Stimulated activated CD8-positive, alpha-beta memory T cell treated with anti-CD3 and anti-CD28 coated beads, Interleukin-7, amount 100 ng/mL, for 1 hour (primary cell): ENCODE measurements around the gene UCHL3.

Source experiments
- DNase-seq, 2 donors: peaks; one replicate each; pipeline ENCODE4 v3.0.0-alpha.2; 2020; ENCODE audit warnings: low read depth in 2 of 2

Gene UCHL3

GRCh38 chr13:75547917-75548316 lies 1.7 kb upstream of the UCHL3 start:
- no peak for DNase-seq

- no peak for DNase-seq
Measured at GRCh38 chr13:75550159-75550567, 572 bp downstream of the UCHL3 start.

GRCh38 chr13:75554464-75554863 lies 4.9 kb downstream of the UCHL3 start:
- DNase-seq, result no peak

DNA sequence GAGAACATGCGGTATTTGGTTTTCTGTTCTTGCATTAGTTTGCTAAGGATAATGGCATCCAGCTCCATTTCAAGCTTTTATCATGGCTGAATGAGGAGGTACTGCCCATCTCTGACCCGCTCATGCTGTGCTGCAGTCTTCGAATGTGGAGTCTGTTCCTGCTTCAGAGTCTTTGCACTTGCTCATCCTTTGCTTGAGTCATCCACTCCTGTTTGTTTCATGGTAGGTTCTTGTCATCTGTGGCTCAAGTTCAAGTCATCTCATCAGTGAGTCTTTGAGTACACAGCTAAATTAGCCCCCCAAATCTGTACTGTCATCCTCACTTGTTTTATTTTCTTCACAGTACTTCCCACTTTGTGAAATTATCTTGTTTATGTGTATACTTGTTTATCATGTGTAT lies 5.4 kb downstream of the UCHL3 start:
- DNase-seq, result no peak

- no peak for DNase-seq
Measured at GRCh38 chr13:75555836-75556235, 6.2 kb downstream of the UCHL3 start.

DNA sequence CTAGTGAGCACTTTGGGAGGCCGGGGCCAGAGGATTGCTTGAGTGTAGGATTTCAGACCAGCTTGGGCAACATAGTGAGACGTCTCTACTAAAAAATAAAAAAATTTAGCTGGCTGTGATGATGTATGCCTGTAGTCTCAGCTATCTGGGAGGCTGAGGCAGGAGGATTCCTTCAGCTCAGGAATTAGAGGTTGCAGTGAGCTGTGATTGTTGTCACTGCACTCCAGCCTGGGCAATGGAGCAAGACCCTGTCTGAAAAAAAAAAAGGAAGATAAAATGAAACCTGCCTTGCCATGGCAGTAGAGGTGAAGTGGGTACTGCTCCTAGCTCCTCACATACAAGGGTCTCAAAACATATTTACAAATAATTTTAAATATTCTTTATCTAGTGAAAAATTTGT lies 7.4 kb downstream of the UCHL3 start:
- no peak for DNase-seq

DNA sequence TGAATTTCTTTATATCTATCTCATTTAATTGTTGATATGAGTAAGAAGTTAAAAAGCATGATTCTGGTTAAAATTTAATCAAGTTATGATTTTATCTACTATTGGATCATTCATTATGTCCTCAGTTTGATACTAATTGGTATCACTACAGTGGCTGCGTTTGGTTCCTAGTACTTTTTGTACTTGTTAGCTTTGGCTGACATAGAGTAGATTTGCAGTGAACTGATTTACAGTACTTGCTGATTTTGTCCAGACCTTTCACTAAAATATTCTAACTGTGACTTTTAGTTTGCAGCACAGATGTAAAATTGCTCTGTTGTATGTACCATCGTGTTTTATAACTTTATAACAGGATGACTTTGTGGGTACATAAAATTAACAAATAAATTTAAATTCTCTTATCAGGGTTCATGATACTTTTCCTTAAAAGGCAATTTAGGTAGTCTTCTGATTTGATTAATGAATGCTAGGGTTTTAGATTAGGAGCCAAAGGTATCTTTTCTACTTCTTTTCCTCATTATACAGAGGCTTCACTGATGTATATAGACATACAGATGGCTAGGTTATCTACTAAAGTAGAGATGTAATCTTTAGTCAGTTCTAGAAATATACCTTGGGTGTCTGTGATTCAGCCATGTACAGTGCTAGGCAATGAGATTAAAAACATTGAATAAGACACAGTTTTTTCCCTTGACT lies 8.7 kb downstream of the UCHL3 start:
- no peak for DNase-seq

DNA sequence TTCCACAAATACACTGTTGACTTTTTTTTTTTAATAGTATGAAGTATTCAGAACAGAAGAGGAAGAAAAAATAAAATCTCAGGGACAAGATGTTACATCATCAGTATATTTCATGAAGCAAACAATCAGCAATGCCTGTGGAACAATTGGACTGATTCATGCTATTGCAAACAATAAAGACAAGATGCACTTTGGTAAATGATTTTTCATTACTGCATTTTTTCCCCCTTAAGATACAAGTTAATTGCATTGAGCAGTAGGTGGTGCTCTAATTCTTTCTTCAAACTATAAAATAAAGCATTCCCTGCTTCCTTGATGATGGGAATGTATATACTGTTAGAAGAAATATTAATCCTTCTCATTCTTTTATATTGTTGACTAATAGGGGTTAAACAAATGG lies 17.1 kb downstream of the UCHL3 start:
- no peak for DNase-seq

GRCh38 chr13:75569576-75569975 lies 20.0 kb downstream of the UCHL3 start:
- no peak for DNase-seq

GRCh38 chr13:75579529-75579928 lies 29.9 kb downstream of the UCHL3 start:
- no peak for DNase-seq

GRCh38 chr13:75581874-75582640 lies 32.5 kb downstream of the UCHL3 start:
- no peak for DNase-seq

GRCh38 chr13:75583091-75583490 lies 33.5 kb downstream of the UCHL3 start:
- DNase-seq, result no peak

DNA sequence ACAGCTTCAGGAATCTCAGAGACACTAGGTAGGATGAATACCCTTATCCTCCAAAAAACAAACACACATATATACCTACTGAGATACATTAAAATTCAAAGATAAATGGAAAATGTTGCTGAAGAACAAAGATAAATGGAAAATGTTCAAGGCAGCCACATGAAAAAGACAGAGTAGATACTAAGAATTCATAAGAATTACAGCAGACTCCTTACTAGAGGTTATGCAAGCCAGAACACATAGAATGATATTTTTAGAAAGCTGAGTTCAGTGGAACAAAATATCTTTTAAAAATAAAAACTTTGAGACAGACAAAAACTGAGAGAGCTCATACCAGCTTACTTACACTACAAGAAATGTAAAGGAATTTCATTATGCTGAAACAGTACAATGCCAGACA lies 35.6 kb downstream of the UCHL3 start:
- no peak for DNase-seq

DNA sequence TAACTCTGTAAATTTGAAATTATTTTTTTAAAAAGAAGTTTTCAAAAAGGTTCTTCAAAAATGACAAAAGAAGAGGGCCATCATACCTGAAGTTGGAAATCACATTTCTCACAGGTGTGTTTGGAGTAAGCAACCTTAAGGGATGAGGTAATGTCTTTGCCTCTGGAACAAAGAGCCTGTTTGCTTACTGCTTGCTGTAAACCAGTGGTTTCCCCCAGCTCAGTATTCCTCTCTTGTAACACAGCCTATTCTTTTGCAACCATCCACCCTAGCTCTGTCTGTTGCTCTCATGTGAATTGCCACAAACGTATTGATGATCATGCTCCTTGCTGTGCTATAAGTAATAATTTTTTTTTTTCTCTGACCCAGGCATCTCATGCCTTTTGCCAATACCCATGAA lies 38.1 kb downstream of the UCHL3 start:
- DNase-seq, result no peak

DNA sequence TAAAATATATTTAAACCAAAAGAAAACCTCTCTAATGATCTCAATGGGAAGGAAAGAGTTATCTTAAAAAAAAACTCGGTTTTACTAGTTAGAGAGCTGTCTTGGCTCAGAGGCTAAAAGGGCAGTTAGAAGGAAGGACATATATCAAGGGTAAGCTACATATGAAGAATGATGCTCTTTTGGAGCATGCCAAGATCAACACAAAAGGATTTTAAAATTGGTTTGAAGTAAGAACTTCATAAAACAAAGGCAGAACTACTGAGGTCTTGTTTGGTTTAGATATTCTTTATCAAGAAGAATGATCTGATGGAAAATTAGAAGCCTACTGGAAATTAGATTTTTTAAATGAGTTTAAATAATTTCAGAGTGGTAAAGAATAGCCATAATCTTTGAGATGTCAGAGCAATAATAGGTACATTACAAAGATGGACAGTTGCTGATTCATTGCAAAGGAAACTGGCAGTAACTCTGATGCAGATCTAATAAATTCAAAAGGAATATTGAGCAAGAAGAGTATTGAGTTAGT lies 47.1 kb downstream of the UCHL3 start:
- DNase-seq, result no peak

GRCh38 chr13:75600371-75600770 lies 50.8 kb downstream of the UCHL3 start:
- DNase-seq, result no peak

DNA sequence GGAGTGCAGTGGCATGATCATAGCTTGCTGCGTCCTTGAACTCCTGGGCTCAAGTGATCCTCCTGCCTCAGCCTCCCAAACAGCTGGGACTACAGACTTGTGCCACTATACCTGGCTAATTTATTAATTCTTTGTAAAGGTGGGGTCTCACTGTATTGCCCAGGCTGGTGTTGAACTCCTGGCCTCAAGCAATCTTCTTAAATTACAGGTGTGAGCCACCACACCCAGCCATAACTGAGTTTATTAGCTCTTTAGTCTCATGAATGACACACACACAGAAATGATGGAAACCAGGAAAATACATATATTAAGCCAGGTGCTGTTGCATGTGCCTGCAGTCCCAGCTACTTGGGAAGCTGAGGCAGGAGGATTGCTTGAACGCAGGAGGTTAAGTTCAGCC lies 53.4 kb downstream of the UCHL3 start:
- no peak for DNase-seq

GRCh38 chr13:75607447-75607846 lies 57.9 kb downstream of the UCHL3 start:
- DNase-seq, result no peak

DNA sequence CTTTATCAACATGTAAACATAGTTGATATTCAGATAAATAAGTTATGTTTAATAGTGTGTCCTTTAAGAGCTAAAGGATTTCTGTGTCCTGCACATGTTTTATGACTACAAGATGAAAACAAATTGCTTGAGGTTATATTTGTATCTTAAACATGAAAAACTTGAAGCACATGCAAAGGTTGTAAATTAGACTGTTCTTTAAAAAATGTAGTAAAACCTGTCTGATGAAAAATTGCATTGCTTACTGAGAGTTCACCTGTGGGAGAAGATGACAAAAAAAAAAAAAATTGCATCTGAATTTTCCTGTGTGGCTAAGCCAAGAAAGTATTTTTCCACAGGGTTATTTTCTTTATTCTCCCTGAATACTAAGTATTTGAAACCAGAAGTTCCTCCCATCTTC lies 60.9 kb downstream of the UCHL3 start:
- DNase-seq, result no peak

GRCh38 chr13:75612354-75612753 lies 62.8 kb downstream of the UCHL3 start:
- DNase-seq, result no peak

GRCh38 chr13:75617230-75617629 lies 67.6 kb downstream of the UCHL3 start:
- no peak for DNase-seq

DNA sequence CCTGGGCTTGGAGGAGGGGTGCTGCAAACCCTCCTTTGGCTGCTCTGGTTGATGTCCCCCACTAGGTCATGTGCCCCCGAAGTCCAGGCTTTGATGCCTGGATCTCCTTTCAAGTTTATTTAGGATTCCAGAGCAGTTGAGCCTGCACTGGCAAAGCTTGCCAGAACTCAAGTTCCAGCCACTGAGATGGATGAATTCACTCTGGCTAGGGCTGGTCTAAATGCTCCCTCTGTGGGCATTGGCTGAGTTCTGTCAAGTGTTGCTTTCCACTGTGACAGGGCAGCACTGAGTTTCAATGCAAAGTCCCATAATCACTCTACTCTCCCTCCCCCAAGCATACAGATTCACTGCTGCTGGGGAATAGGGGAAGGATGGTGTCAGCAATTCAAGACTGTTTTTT lies 68.7 kb downstream of the UCHL3 start:
- DNase-seq, result no peak

GRCh38 chr13:75620020-75620419 lies 70.4 kb downstream of the UCHL3 start:
- DNase-seq, result no peak
